ENCODE measurements around the gene GPRIN1.

GRCh38 chr5:176597417-176598389 lies 12.3 kb downstream of the GPRIN1 start:
- no peak for TF ChIP-seq POLR2A (IDR thresholded peaks at IDR 0.05; ENCODE audit: low read depth, low read length)
- no peak for TF ChIP-seq POLR2AphosphoS5 (IDR thresholded peaks at IDR 0.05; ENCODE audit: low read depth, low read length)
- TF ChIP-seq TAF1 (IDR thresholded peaks at IDR 0.05; ENCODE audit: borderline replicate concordance, low read depth, low read length): no peak

All from GM12892 (cell line).